GM23248 (cell line): Measurements from ENCODE around the gene MYT1.

Experiments used
- EZH2 ChIP-seq: fragments of 200-600 bp; sonication (generic); IDR thresholded peaks from 2 replicates; pipeline ENCODE4 v1.6.1; 2018; ENCODE audit warnings: antibody characterized with exemption, mild to moderate bottlenecking; ENCODE audit not compliant: insufficient read depth, poor library complexity, severe bottlenecking
- EZH2phosphoT487 ChIP-seq: fragments of 200-600 bp; sonication (generic); IDR thresholded peaks from 2 replicates; pipeline ENCODE4 v1.6.1; 2018; ENCODE audit warnings: antibody characterized with exemption, moderate library complexity, mild to moderate bottlenecking, low read depth; ENCODE audit not compliant: insufficient read depth

DNA sequence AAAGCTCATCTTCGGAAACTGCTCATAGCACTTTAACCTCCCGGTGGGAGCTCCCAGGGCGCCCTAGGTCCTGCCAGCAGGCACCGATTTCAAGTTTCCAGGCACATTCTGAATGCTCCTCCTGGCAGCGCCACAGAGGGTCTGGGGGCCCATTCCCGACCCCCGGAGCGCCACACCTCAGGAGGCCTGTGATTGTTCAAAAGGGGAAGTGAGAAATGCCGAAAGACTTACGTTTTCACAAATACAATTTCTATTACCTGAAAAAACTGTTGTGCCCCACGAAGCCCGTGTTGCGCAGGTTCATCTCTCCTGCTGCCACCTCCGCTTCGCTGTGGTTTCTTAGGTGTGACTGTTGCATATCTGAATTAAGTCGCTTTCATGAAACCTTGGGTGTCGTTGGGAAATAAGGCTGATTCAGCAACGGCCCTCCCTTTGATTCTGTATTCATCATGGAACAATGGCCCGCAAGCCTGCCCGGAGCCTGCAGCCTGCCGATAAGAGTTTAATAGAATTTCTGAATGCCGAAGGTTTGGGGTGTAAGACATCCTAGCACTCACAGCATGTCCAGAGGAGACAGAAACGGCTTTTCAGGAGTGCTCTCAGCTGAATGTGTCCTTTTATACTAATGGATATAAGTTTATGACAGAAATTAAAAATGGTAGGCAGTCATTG, 1.9 kb upstream of the MYT1 start:
- TF ChIP-seq EZH2 (no peak), EZH2phosphoT487 (no peak)
